ENCODE data around the gene DOCK1.
A peak's percentile ranks its signal among the peaks of the same experiment; 100 is the strongest.
"Not testable (repeated sequence)": the region's sequence is repeated elsewhere in the genome, so short reads cannot be mapped to it uniquely, and the experiment has no call there.

Gene DOCK1

GRCh38 chr10:126930883-126931503 lies 25.8 kb downstream of the DOCK1 start:
- no peak overlapping the region for H3K4me3 ChIP-seq (ENCODE audit: low read length)
- DNase-seq (ENCODE audit: low read depth): no peak
- no peak for TF ChIP-seq CTCF (IDR thresholded peaks at IDR 0.05; ENCODE audit: insufficient read depth, low read depth, low read length, missing control alignments)

GRCh38 chr10:126931544-126931943 lies 26.3 kb downstream of the DOCK1 start:
- no peak for TF ChIP-seq CTCF (IDR thresholded peaks at IDR 0.05; ENCODE audit: insufficient read depth, low read depth, low read length, missing control alignments)
- no peak for DNase-seq (ENCODE audit: low read depth)
- H3K4me3 ChIP-seq (ENCODE audit: low read length): no peak overlapping the region

GRCh38 chr10:126932516-126932915 lies 27.3 kb downstream of the DOCK1 start:
- no peak overlapping the region for H3K4me3 ChIP-seq (ENCODE audit: low read length)
- no peak for TF ChIP-seq CTCF (IDR thresholded peaks at IDR 0.05; ENCODE audit: insufficient read depth, low read depth, low read length, missing control alignments)
- DNase-seq (ENCODE audit: low read depth): no peak

- H3K4me3 ChIP-seq (ENCODE audit: low read length): no peak overlapping the region
- no peak for TF ChIP-seq CTCF (IDR thresholded peaks at IDR 0.05; ENCODE audit: insufficient read depth, low read depth, low read length, missing control alignments)
- DNase-seq (ENCODE audit: low read depth): no peak
These were observed 27.9 kb downstream of the DOCK1 start for GRCh38 chr10:126933116-126933515.

- TF ChIP-seq CTCF (IDR thresholded peaks at IDR 0.05; ENCODE audit: insufficient read depth, low read depth, low read length, missing control alignments): no peak
These were observed 30.2 kb downstream of the DOCK1 start for GRCh38 chr10:126935263-126935946.

GRCh38 chr10:126937026-126937425 lies 31.8 kb downstream of the DOCK1 start:
- TF ChIP-seq CTCF (IDR thresholded peaks at IDR 0.05; ENCODE audit: insufficient read depth, low read depth, low read length, missing control alignments): no peak
- DNase-seq (ENCODE audit: low read depth): no peak
- no peak overlapping the region for H3K4me3 ChIP-seq (ENCODE audit: low read length)

More at GRCh38 chr10:126935263-126935946, 30.2 kb downstream of the DOCK1 start:
- no peak overlapping the region for H3K4me3 ChIP-seq (ENCODE audit: low read length)
- DNase-seq (ENCODE audit: low read depth): peak; percentile 35

GRCh38 chr10:126938121-126938520 lies 32.9 kb downstream of the DOCK1 start:
- DNase-seq (ENCODE audit: low read depth); H3K4me3 ChIP-seq (ENCODE audit: low read length): not testable (repeated sequence)

Measured in epithelial cell of esophagus (primary cell).